H1 (cell line): Measurements from ENCODE around the gene C19orf73. TPM values are rescaled to one million over a fixed set of nuclear protein-coding genes. Genes with fewer than 3 reads are reported as not detected.

Experiments
- CTCF ChIA-PET: fragments of 300-600 bp; sonication (Branson Sonifier 250); formaldehyde crosslinking; loops from one replicate; lab custom pipeline; 2021; ENCODE audit not compliant: partially characterized antibody; lab: Charles Lee
- POLR2A ChIA-PET: fragments of 300-600 bp; sonication (Branson Sonifier 250); formaldehyde crosslinking; loops from one replicate; lab custom pipeline; 2021; ENCODE audit warnings: inconsistent platforms; ENCODE audit not compliant: partially characterized antibody; lab: Charles Lee
- DNase-seq, 2 experiments: peaks; one replicate each; pipeline versions ENCODE4 v3.0.0 to v3.0.0-alpha.2; 2010 to 2022; ENCODE audit warnings: low spot score in 2 of 2, low read depth in 1 of 2, mixed read lengths in 1 of 2
- FAIRE-seq: peaks from 2 replicates; lab custom pipeline; 2011; peaks lifted over from hg19 to GRCh38; lab: Jason Lieb, UNC
- H2AFZ ChIP-seq: 2 replicates; pipeline ENCODE4 v1.8.1; 2012; ENCODE audit warnings: low read length, inconsistent platforms
- H2AK5ac ChIP-seq: 2 replicates; pipeline ENCODE4 v1.6.1; 2013; ENCODE audit warnings: low read depth, low read length
- H2BK120ac ChIP-seq: replicated peaks from 2 replicates; pipeline ENCODE3; 2013; ENCODE audit warnings: low read depth, low read length, inconsistent platforms
- H2BK12ac ChIP-seq: 2 replicates; pipeline ENCODE4 v1.6.1; 2013; ENCODE audit warnings: low read depth, low read length
- H2BK15ac ChIP-seq: 2 replicates; pipeline ENCODE4 v1.6.1; 2013; ENCODE audit warnings: low read length
- H2BK20ac ChIP-seq: 2 replicates; pipeline ENCODE4 v1.6.1; 2013; ENCODE audit warnings: low read length
- H2BK5ac ChIP-seq: 2 replicates; pipeline ENCODE4 v1.6.1; 2013; ENCODE audit warnings: low read depth, low read length
- H3K14ac ChIP-seq: 2 replicates; pipeline ENCODE4 v1.6.1; 2013; ENCODE audit warnings: inconsistent platforms; ENCODE audit not compliant: insufficient read length
- H3K18ac ChIP-seq: 2 replicates; pipeline ENCODE4 v1.6.1; 2013; ENCODE audit warnings: low read length; ENCODE audit errors: extremely low read depth
- H3K23ac ChIP-seq: 2 replicates; pipeline ENCODE4 v1.6.1; 2013; ENCODE audit warnings: inconsistent platforms; ENCODE audit not compliant: insufficient read length
- H3K23me2 ChIP-seq: 2 replicates; pipeline ENCODE4 v1.6.1; 2013; ENCODE audit warnings: low read depth, low read length
- H3K27ac ChIP-seq: 2 replicates; pipeline ENCODE4 v1.6.1; 2011; ENCODE audit warnings: low read depth, low read length, inconsistent platforms
- H3K27me3 ChIP-seq, 4 experiments: replicated peaks in 1 of 4; 1 replicate in 1 of 4; 2 replicates in 3 of 4; pipeline versions ENCODE4 v1.6.1 to v1.8.1; 2011 to 2013; ENCODE audit warnings: low read length in 3 of 4, mild to moderate bottlenecking in 3 of 4, inconsistent platforms in 2 of 4, mixed read lengths in 2 of 4, moderate library complexity in 1 of 4; ENCODE audit not compliant: control insufficient read depth in 3 of 4, insufficient read depth in 3 of 4; ENCODE audit errors: extremely low read depth in 1 of 4
- H3K36me3 ChIP-seq, 4 experiments: 2 replicates each; pipeline versions ENCODE4 v1.6.1 to v1.8.1; 2011 to 2013; ENCODE audit warnings: mild to moderate bottlenecking in 4 of 4, low read length in 3 of 4, moderate library complexity in 2 of 4, control low read depth in 1 of 4, inconsistent platforms in 1 of 4; ENCODE audit not compliant: insufficient read depth in 4 of 4, control insufficient read depth in 2 of 4
- H3K4ac ChIP-seq: replicated peaks from 2 replicates; pipeline ENCODE3; 2013; ENCODE audit warnings: low read length, low read depth, mixed read lengths, inconsistent platforms; ENCODE audit not compliant: insufficient read length
- H3K4me1 ChIP-seq, 4 experiments: replicated peaks in 1 of 4; 1 replicate in 1 of 4; 2 replicates in 3 of 4; pipeline versions ENCODE4 v1.6.1 to v1.8.1; 2011 to 2013; ENCODE audit warnings: low read length in 3 of 4, inconsistent platforms in 2 of 4, mixed read lengths in 1 of 4; ENCODE audit not compliant: insufficient read depth in 4 of 4, control insufficient read depth in 3 of 4
- H3K4me2 ChIP-seq, 2 experiments: 2 replicates each; pipeline versions ENCODE4 v1.6.1 to v1.8.1; 2011 to 2013; ENCODE audit warnings: low read depth in 2 of 2, low read length in 2 of 2, control low read depth in 1 of 2, inconsistent platforms in 1 of 2, mild to moderate bottlenecking in 1 of 2; ENCODE audit not compliant: insufficient read depth in 1 of 2
- H3K4me3 ChIP-seq, 4 experiments: fragments of 200-600, 300-600 bp in 1 of 4; sonication (generic), shearing (Covaris generic), sonication (Bioruptor Twin) in 1 of 4; 2 replicates each; pipeline versions ENCODE4 v1.5.1 to v1.8.1; 2011 to 2016; ENCODE audit warnings: low read length in 4 of 4, low read depth in 3 of 4, control low read depth in 2 of 4, inconsistent platforms in 2 of 4, mild to moderate bottlenecking in 2 of 4, mixed read lengths in 1 of 4, moderate library complexity in 1 of 4; ENCODE audit not compliant: insufficient read depth in 2 of 4; ENCODE audit errors: extremely low read depth in 1 of 4
- H3K56ac ChIP-seq: replicated peaks from 2 replicates; pipeline ENCODE3; 2013; ENCODE audit warnings: low read depth, mild to moderate bottlenecking, mixed read lengths, low read length, inconsistent platforms; ENCODE audit not compliant: insufficient read length
- H3K79me1 ChIP-seq: 2 replicates; pipeline ENCODE4 v1.6.1; 2013; ENCODE audit warnings: low read depth, low read length, control low read depth
- H3K79me2 ChIP-seq, 2 experiments: 2 replicates each; pipeline versions ENCODE4 v1.6.1 to v1.8.1; 2012 to 2013; ENCODE audit warnings: low read length in 2 of 2, mild to moderate bottlenecking in 2 of 2, inconsistent platforms in 1 of 2; ENCODE audit not compliant: insufficient read depth in 2 of 2, control insufficient read depth in 1 of 2
- H3K9ac ChIP-seq, 4 experiments: replicated peaks in 1 of 4; 1 replicate in 1 of 4; 2 replicates in 3 of 4; pipeline versions ENCODE4 v1.6.1 to v1.8.1; 2011 to 2013; ENCODE audit warnings: low read depth in 3 of 4, low read length in 3 of 4, control low read depth in 2 of 4, mild to moderate bottlenecking in 2 of 4, moderate library complexity in 2 of 4, inconsistent platforms in 1 of 4; ENCODE audit errors: extremely low read depth in 1 of 4
- H3K9me3 ChIP-seq, 2 experiments: 2 replicates each; pipeline versions ENCODE4 v1.6.1 to v1.8.1; 2012 to 2013; ENCODE audit warnings: mild to moderate bottlenecking in 2 of 2, moderate library complexity in 2 of 2, control low read depth in 1 of 2, inconsistent platforms in 1 of 2, low read depth in 1 of 2, low read length in 1 of 2, mixed read lengths in 1 of 2; ENCODE audit not compliant: insufficient read depth in 2 of 2
- H4K20me1 ChIP-seq, 2 experiments: replicated peaks in 1 of 2; 2 replicates each; pipeline versions ENCODE3 to v1.8.1; 2011 to 2013; ENCODE audit warnings: inconsistent platforms in 2 of 2, low read length in 2 of 2, mild to moderate bottlenecking in 1 of 2; ENCODE audit not compliant: insufficient read depth in 2 of 2, control insufficient read depth in 1 of 2
- H4K5ac ChIP-seq: 2 replicates; pipeline ENCODE4 v1.6.1; 2013; ENCODE audit warnings: low read length, low read depth, mixed read lengths, inconsistent platforms; ENCODE audit not compliant: insufficient read length
- H4K8ac ChIP-seq: 2 replicates; pipeline ENCODE4 v1.8.0; 2013; ENCODE audit warnings: mild to moderate bottlenecking, moderate library complexity, low read length, inconsistent platforms; ENCODE audit not compliant: insufficient read depth; ENCODE audit errors: extremely low read depth
- H4K91ac ChIP-seq: replicated peaks from 2 replicates; pipeline ENCODE3; 2013; ENCODE audit warnings: low read length, mixed read lengths, inconsistent platforms; ENCODE audit not compliant: insufficient read length
- ASH2L ChIP-seq: fragments of 200-600, 300-600 bp; sonication (generic); IDR thresholded peaks from one replicate; pipeline ENCODE4 v1.7.1; 2017; ENCODE audit warnings: low read length
- BACH1 ChIP-seq: IDR thresholded peaks from 2 replicates; pipeline ENCODE4 v1.6.1; 2012; ENCODE audit warnings: low read length, improper control_type of control experiment
- NANOG ChIP-seq: IDR thresholded peaks from 2 replicates; pipeline ENCODE4 v1.6.1; 2011; ENCODE audit warnings: low read length, low read depth, mild to moderate bottlenecking, inconsistent platforms; ENCODE audit not compliant: insufficient read depth, poor library complexity, severe bottlenecking
- SIRT6 ChIP-seq: IDR thresholded peaks from one replicate; pipeline ENCODE4 v1.7.1; 2012; ENCODE audit warnings: low read length, inconsistent platforms
- USF2 ChIP-seq: IDR thresholded peaks from 2 replicates; pipeline ENCODE4 v1.6.1; 2011; ENCODE audit warnings: low read length, improper control_type of control experiment
- WGBS, 2 experiments: shearing (Covaris generic) in 1 of 2; methylation state at CpG; one replicate each; pipeline versions ENCODE4 v1.1.6 to v1.1.7; 2013 to 2015; ENCODE audit warnings: low lambda C conversion rate in 2 of 2, mixed read lengths in 2 of 2, inconsistent platforms in 1 of 2, low coverage in 1 of 2, missing lambda C conversion rate in 1 of 2; ENCODE audit not compliant: insufficient replicate concordance in 2 of 2, insufficient coverage in 1 of 2, insufficient read length in 1 of 2; ENCODE audit errors: extremely low coverage in 1 of 2, missing lambda C conversion rate in 1 of 2; 5-methylcytosine and 5-hydroxymethylcytosine counted together
- polyA plus RNA-seq, 7 experiments: library from polyadenylated mRNA; depleted of rRNA in 3 of 7; stranded (reverse) in 5 of 7; unstranded in 2 of 7; fragments of >200 nt in 5 of 7; fragments of 200-250 nt in 2 of 7; gene quantifications; 1 replicate in 5 of 7; 2 replicates in 1 of 7; 4 replicates in 1 of 7; pipeline versions ENCODE4 v1.2.1 to v1.2.3, GENCODE V29; 2011 to 2013; ENCODE audit warnings: missing spikeins in 2 of 7, mixed read lengths in 2 of 7
- total RNA-seq: library from RNA; stranded (reverse); fragmentation: NEBNext Ultra II Directional; extraction: Animal tissue kit (Norgen Biotek cat#: 25700); gene quantifications from 2 replicates; pipeline ENCODE4 v1.2.1, GENCODE V29; 2021

The C19orf73 gene
- total and polyA plus RNA-seq, 2 of the 8 experiments (the other 6 are each of a cell fraction or from before 2014, with no cell fraction given) = 2.5 to 4.6 TPM

- 79 to 100% methylated on average over 1 to 6 of the region's 6 CpGs for WGBS, 2 experiments
- H3K36me3 ChIP-seq = peaks cover 0 to 5% (median 0%) of the 10 kb centered on the region in 4 experiments; a peak in 2 of 8 replicates
- no peaks in the 10 kb centered on the region for H3K79me1 ChIP-seq
- H2BK20ac ChIP-seq = no peak overlapping the region
- peak overlapping the region; percentile 56 for H3K56ac ChIP-seq
- H3K4me2 ChIP-seq = no peak overlapping the region; a peak in 1 of 4 replicates
- CTCF ChIA-PET = interaction anchor here (0.6 to 6.4 kb wide), 5 partner anchors 9 to 58 kb away, joined by 3 to 99 read pairs (median 4); no protein-coding TSS in a partner anchor
- FAIRE-seq (no peak), DNase-seq (no peak)
- no peak overlapping the region for H4K5ac ChIP-seq
- peaks cover 0 to 9% (median 2%) of the 10 kb centered on the region in 4 experiments; a peak in 5 of 7 replicates for H3K4me1 ChIP-seq
- POLR2A ChIA-PET = interaction anchor here (0.9 to 1.0 kb wide), 3 partner anchors 10 to 49 kb away, joined by 3 to 4 read pairs (median 3); no protein-coding TSS in a partner anchor
- H3K9me3 ChIP-seq = no peaks in the 10 kb centered on the region
- H3K4ac ChIP-seq = no peak overlapping the region
- H2BK12ac ChIP-seq = peak overlapping the region; percentile 78; the same call in 1 of the 2 replicates
- H3K79me2 ChIP-seq = no peaks in the 10 kb centered on the region
- H3K23ac ChIP-seq = no peak overlapping the region
- H3K9ac ChIP-seq = no peak overlapping the region
- no peak overlapping the region for H3K27ac ChIP-seq
- no peak overlapping the region for H4K8ac ChIP-seq
- no peaks in the 10 kb centered on the region for H3K27me3 ChIP-seq
- H2BK120ac ChIP-seq = no peak overlapping the region
- H2AFZ ChIP-seq = no peak overlapping the region
- H2BK15ac ChIP-seq = no peak overlapping the region
- H3K18ac ChIP-seq = no peak overlapping the region
- TF ChIP-seq SIRT6 (no peak), ASH2L (no peak), NANOG (no peak), USF2 (no peak), BACH1 (no peak)
- TF ChIP-seq, all 59 proteins: peak for 0
- Histone ChIP-seq H3K4me3 (no peak overlapping the region), H4K91ac (peak overlapping the region; percentile 25), H2BK5ac (no peak overlapping the region), H3K14ac (no peak overlapping the region), H3K23me2 (peaks cover 8% of the 10 kb centered on the region; the same call in 1 of the 2 replicates), H4K20me1 (peaks cover 0 to 4% of the 10 kb centered on the region in 2 experiments), H2AK5ac (no peak overlapping the region)
These were observed 22.4 kb upstream of the C19orf73 start for GRCh38 chr19:49141352-49141751.
